Measurements from ENCODE around the gene ZNF276. TPM values are rescaled to one million over a fixed set of nuclear protein-coding genes. Genes with fewer than 3 reads are reported as not detected.

Gene ZNF276
- total and polyA plus RNA-seq, 2 experiments from 2014 or later = 4.3 to 12.0 TPM

- H3K27ac ChIP-seq = no peak overlapping the region
- peaks cover 4% of the 10 kb centered on the region; the same call in 1 of the 2 replicates for H3K4me1 ChIP-seq (ENCODE audit: insufficient read depth)
- H3K9me2 ChIP-seq (ENCODE audit: insufficient read depth) = no peaks in the 10 kb centered on the region
- no peaks in the 10 kb centered on the region for H4K20me1 ChIP-seq (ENCODE audit: insufficient read depth)
- no peaks in the 10 kb centered on the region for H3K27me3 ChIP-seq (replicated peaks; ENCODE audit: insufficient read depth)
- peak overlapping the region; percentile 27; the same call in 1 of the 2 replicates for H3K9ac ChIP-seq
- H3K9me3 ChIP-seq (ENCODE audit: low read depth) = no peaks in the 10 kb centered on the region
- H3F3A ChIP-seq (ENCODE audit: insufficient read depth) = no peaks in the 10 kb centered on the region
- DNase-seq = no peak
- WGBS, 2 experiments (ENCODE audit: low coverage in 1 of 2, low lambda C conversion rate in 2 of 2, missing lambda C conversion rate in 2 of 2) = 73% methylated on average over 14 of the region's 14 CpGs
- in situ Hi-C loops (cut with MboI) = no loop called here
- no peaks in the 10 kb centered on the region for H3K36me3 ChIP-seq (ENCODE audit: low read depth)
- peak overlapping the region; percentile 70 for H3K4me2 ChIP-seq (ENCODE audit: unreplicated experiment)
- peak overlapping the region; percentile 70 for H2AFZ ChIP-seq
- no peaks in the 10 kb centered on the region for H3K79me2 ChIP-seq (ENCODE audit: insufficient read depth)
- peak overlapping the region; percentile 30; the same call in 1 of the 2 replicates for H3K4me3 ChIP-seq
- no peak for TF ChIP-seq EZH2phosphoT487 (IDR thresholded peaks at IDR 0.05; ENCODE audit: insufficient read depth, low read depth)
- TF ChIP-seq EZH2 (IDR thresholded peaks at IDR 0.05; ENCODE audit: insufficient read depth, poor library complexity, severe bottlenecking) = no peak
Measured at GRCh38 chr16:89706518-89707260, 14.6 kb upstream of the ZNF276 start.

- in situ Hi-C loops (cut with MboI) = no loop called here
- no peaks in the 10 kb centered on the region for H3K27me3 ChIP-seq (replicated peaks; ENCODE audit: insufficient read depth)
- peaks cover 4% of the 10 kb centered on the region; the same call in 1 of the 2 replicates for H3K4me1 ChIP-seq (ENCODE audit: insufficient read depth)
- H3K9me3 ChIP-seq (ENCODE audit: low read depth) = no peaks in the 10 kb centered on the region
- no peak overlapping the region for H2AFZ ChIP-seq
- H3K4me2 ChIP-seq (ENCODE audit: unreplicated experiment) = no peak overlapping the region
- no peak for DNase-seq
- H3K36me3 ChIP-seq (ENCODE audit: low read depth) = no peaks in the 10 kb centered on the region
- TF ChIP-seq EZH2 (IDR thresholded peaks at IDR 0.05; ENCODE audit: insufficient read depth, poor library complexity, severe bottlenecking) = no peak
- no peak for TF ChIP-seq EZH2phosphoT487 (IDR thresholded peaks at IDR 0.05; ENCODE audit: insufficient read depth, low read depth)
- no peak overlapping the region for H3K4me3 ChIP-seq
- 87 to 89% methylated on average over 9 of the region's 9 CpGs for WGBS, 2 experiments (ENCODE audit: low coverage in 1 of 2, low lambda C conversion rate in 2 of 2, missing lambda C conversion rate in 2 of 2)
- H4K20me1 ChIP-seq (ENCODE audit: insufficient read depth) = no peaks in the 10 kb centered on the region
- no peak overlapping the region for H3K27ac ChIP-seq
- H3K9me2 ChIP-seq (ENCODE audit: insufficient read depth) = no peaks in the 10 kb centered on the region
- H3F3A ChIP-seq (ENCODE audit: insufficient read depth) = no peaks in the 10 kb centered on the region
- no peaks in the 10 kb centered on the region for H3K79me2 ChIP-seq (ENCODE audit: insufficient read depth)
- H3K9ac ChIP-seq = no peak overlapping the region
Measured at GRCh38 chr16:89707695-89708094, 13.6 kb upstream of the ZNF276 start.

- Histone ChIP-seq H3K27me3 (replicated peaks; ENCODE audit: insufficient read depth) (no peaks in the 10 kb centered on the region), H3K79me2 (ENCODE audit: insufficient read depth) (no peaks in the 10 kb centered on the region), H3F3A (ENCODE audit: insufficient read depth) (no peaks in the 10 kb centered on the region), H3K4me2 (ENCODE audit: unreplicated experiment) (no peak overlapping the region), H3K36me3 (ENCODE audit: low read depth) (no peaks in the 10 kb centered on the region), H3K9me3 (ENCODE audit: low read depth) (no peaks in the 10 kb centered on the region), H4K20me1 (ENCODE audit: insufficient read depth) (no peaks in the 10 kb centered on the region), H3K4me1 (ENCODE audit: insufficient read depth) (peaks cover 4% of the 10 kb centered on the region; the same call in 1 of the 2 replicates), H3K27ac (no peak overlapping the region), H2AFZ (no peak overlapping the region), H3K9ac (no peak overlapping the region), H3K9me2 (ENCODE audit: insufficient read depth) (no peaks in the 10 kb centered on the region), H3K4me3 (no peak overlapping the region)
- in situ Hi-C loops (cut with MboI) = no loop called here
- no peak for DNase-seq
- 86 to 89% methylated on average over 18 to 19 of the region's 19 CpGs for WGBS, 2 experiments (ENCODE audit: low coverage in 1 of 2, low lambda C conversion rate in 2 of 2, missing lambda C conversion rate in 2 of 2)
- no peak for TF ChIP-seq EZH2phosphoT487 (IDR thresholded peaks at IDR 0.05; ENCODE audit: insufficient read depth, low read depth)
Measured at GRCh38 chr16:89708481-89708931, 12.8 kb upstream of the ZNF276 start.

- no peaks in the 10 kb centered on the region for H3K9me3 ChIP-seq (ENCODE audit: low read depth)
- no peak overlapping the region for H2AFZ ChIP-seq
- no peaks in the 10 kb centered on the region for H3K9me2 ChIP-seq (ENCODE audit: insufficient read depth)
- H3K4me1 ChIP-seq (ENCODE audit: insufficient read depth) = peaks cover 4% of the 10 kb centered on the region; the same call in 1 of the 2 replicates
- WGBS, 2 experiments (ENCODE audit: low coverage in 1 of 2, low lambda C conversion rate in 2 of 2, missing lambda C conversion rate in 2 of 2) = 94 to 95% methylated on average over 9 to 10 of the region's 10 CpGs
- no peaks in the 10 kb centered on the region for H3K79me2 ChIP-seq (ENCODE audit: insufficient read depth)
- no peaks in the 10 kb centered on the region for H3K36me3 ChIP-seq (ENCODE audit: low read depth)
- in situ Hi-C loops (cut with MboI) = no loop called here
- H3K4me2 ChIP-seq (ENCODE audit: unreplicated experiment) = no peak overlapping the region
- H3F3A ChIP-seq (ENCODE audit: insufficient read depth) = no peaks in the 10 kb centered on the region
- H4K20me1 ChIP-seq (ENCODE audit: insufficient read depth) = no peaks in the 10 kb centered on the region
- DNase-seq = no peak
- no peak overlapping the region for H3K4me3 ChIP-seq
- no peak overlapping the region for H3K9ac ChIP-seq
- TF ChIP-seq EZH2phosphoT487 (IDR thresholded peaks at IDR 0.05; ENCODE audit: insufficient read depth, low read depth) (no peak), EZH2 (IDR thresholded peaks at IDR 0.05; ENCODE audit: insufficient read depth, poor library complexity, severe bottlenecking) (no peak)
- no peaks in the 10 kb centered on the region for H3K27me3 ChIP-seq (replicated peaks; ENCODE audit: insufficient read depth)
- H3K27ac ChIP-seq = no peak overlapping the region
Measured at GRCh38 chr16:89709166-89709565, 12.2 kb upstream of the ZNF276 start.

Data from GM23248 (cell line).